Duodenal mucosa (tissue), 2 donors: ENCODE results near the gene LEKR1.
"Not testable (repeated sequence)": the region's sequence is repeated elsewhere in the genome, so short reads cannot be mapped to it uniquely, and the experiment has no call there.

Experiments
- H3K27ac ChIP-seq: one replicate; pipeline ENCODE4 v1.7.0; 2013; ENCODE audit warnings: low read depth, low read length
- H3K27me3 ChIP-seq, 2 donors: one replicate each; pipeline ENCODE4 v1.7.0; 2013; ENCODE audit warnings: low read length in 2 of 2, control low read depth in 1 of 2; ENCODE audit not compliant: insufficient read depth in 2 of 2, control insufficient read depth in 1 of 2
- H3K36me3 ChIP-seq, 2 donors: one replicate each; pipeline ENCODE4 v1.7.0; 2013; ENCODE audit warnings: low read length in 2 of 2, control low read depth in 1 of 2; ENCODE audit not compliant: insufficient read depth in 2 of 2, control insufficient read depth in 1 of 2
- H3K4me1 ChIP-seq, 2 donors: one replicate each; pipeline ENCODE4 v1.7.0; 2013; ENCODE audit warnings: low read length in 2 of 2, control low read depth in 1 of 2; ENCODE audit not compliant: insufficient read depth in 2 of 2, control insufficient read depth in 1 of 2
- H3K4me3 ChIP-seq, 2 donors: one replicate each; pipeline ENCODE4 v1.7.0; 2013; ENCODE audit warnings: low read length in 2 of 2, low read depth in 1 of 2
- H3K9ac ChIP-seq, 2 donors: one replicate each; pipeline ENCODE4 v1.7.0; 2013; ENCODE audit warnings: low read length in 2 of 2, low read depth in 1 of 2
- H3K9me3 ChIP-seq, 2 donors: one replicate each; pipeline ENCODE4 v1.7.0; 2013; ENCODE audit warnings: low read length in 2 of 2, control low read depth in 1 of 2; ENCODE audit not compliant: control insufficient read depth in 1 of 2

LEKR1 gene

DNA sequence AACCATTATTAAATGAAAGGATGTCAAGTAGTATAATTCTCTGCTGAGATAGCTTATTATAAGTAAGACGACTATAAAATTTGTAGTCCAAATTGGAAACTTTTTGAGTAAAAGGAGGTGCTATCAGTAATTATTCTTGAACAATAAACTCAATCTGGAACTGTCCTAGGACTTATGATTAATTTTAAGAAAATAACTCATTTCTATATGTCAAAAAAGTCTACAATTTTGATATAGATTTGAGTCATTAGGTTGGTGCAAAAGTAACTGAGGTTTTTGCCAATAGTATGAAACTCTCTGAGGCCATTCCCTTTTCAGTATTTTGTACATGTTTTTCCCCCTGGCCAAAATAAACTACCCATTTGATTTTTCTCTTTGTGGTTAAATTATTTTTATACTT, 41.0 kb downstream of the LEKR1 start:
- no peaks in the 10 kb centered on the region for H3K9me3 ChIP-seq
- no peak overlapping the region for H3K27ac ChIP-seq
- H3K36me3 ChIP-seq: no peaks in the 10 kb centered on the region
- no peak overlapping the region for H3K4me3 ChIP-seq
- H3K27me3 ChIP-seq: no peaks in the 10 kb centered on the region
- H3K9ac ChIP-seq: no peak overlapping the region
- H3K4me1 ChIP-seq: no peaks in the 10 kb centered on the region

DNA sequence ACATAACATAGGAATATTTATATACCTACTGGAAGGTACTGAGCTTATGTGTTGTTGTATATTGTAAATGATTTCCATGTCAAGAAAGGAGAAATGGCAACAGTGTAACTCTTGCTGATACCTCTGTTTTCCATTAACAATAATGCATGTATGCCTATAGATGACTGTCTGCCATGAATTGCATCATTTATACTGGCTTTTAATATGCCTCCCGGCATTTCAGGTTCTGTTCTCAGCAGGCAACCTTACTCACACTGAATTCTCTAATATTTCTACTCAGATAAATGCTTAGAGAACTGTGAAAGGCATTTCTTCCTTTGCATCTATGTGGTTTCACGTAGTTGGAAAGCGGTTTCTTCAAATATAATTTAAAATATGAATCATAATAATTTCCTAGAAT, 41.8 kb downstream of the LEKR1 start:
- Histone ChIP-seq H3K9ac (no peak overlapping the region), H3K27ac (no peak overlapping the region), H3K4me3 (no peak overlapping the region), H3K4me1 (no peaks in the 10 kb centered on the region), H3K36me3 (no peaks in the 10 kb centered on the region), H3K27me3 (no peaks in the 10 kb centered on the region), H3K9me3 (no peaks in the 10 kb centered on the region)

- H3K9ac ChIP-seq: no peak overlapping the region
- H3K9me3 ChIP-seq: peaks cover 6 to 7% of the 10 kb centered on the region in 2 donors
- no peaks in the 10 kb centered on the region for H3K4me1 ChIP-seq
Observed at GRCh38 chr3:156873906-156874305, 47.8 kb downstream of the LEKR1 start.

GRCh38 chr3:156879491-156879890, 53.3 kb downstream of the LEKR1 start:
- H3K4me3 ChIP-seq, H3K9ac ChIP-seq, H3K27me3 ChIP-seq, H3K4me1 ChIP-seq, H3K27ac ChIP-seq, H3K36me3 ChIP-seq: not testable (repeated sequence)
- H3K9me3 ChIP-seq: peaks cover 9 to 14% of the 10 kb centered on the region in 2 donors

More at GRCh38 chr3:156873906-156874305, 47.8 kb downstream of the LEKR1 start:
- H3K27me3 ChIP-seq: no peaks in the 10 kb centered on the region
- H3K27ac ChIP-seq: no peak overlapping the region
- no peak overlapping the region for H3K4me3 ChIP-seq
- H3K36me3 ChIP-seq: no peaks in the 10 kb centered on the region

GRCh38 chr3:156885761-156886160, 59.6 kb downstream of the LEKR1 start:
- Histone ChIP-seq H3K4me1 (no peaks in the 10 kb centered on the region), H3K27ac (no peak overlapping the region), H3K27me3 (no peaks in the 10 kb centered on the region), H3K4me3 (no peak overlapping the region), H3K9ac (no peak overlapping the region), H3K9me3 (no peaks in the 10 kb centered on the region), H3K36me3 (no peaks in the 10 kb centered on the region)

DNA sequence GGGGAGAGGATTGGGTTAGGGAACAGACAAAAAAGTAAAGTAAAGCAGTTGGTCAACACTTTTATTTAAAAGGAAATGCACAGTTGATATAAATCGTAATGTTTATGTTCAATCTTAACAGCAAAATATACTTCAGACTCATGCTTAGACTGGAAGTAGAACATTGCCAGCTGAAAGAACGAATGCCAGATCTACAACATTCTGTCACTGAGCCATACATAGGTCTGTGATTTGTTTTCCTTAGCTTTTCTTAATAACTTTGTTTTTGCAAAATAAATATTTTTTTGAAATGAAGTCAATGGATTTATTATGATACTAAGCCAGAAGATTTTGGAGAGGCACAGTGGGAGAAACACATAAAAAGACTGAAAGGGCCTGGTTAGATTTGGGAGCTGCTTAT, 62.0 kb downstream of the LEKR1 start:
- Histone ChIP-seq H3K9ac (no peak overlapping the region), H3K27me3 (no peaks in the 10 kb centered on the region), H3K36me3 (no peaks in the 10 kb centered on the region), H3K4me3 (no peak overlapping the region), H3K27ac (no peak overlapping the region), H3K4me1 (no peaks in the 10 kb centered on the region), H3K9me3 (no peaks in the 10 kb centered on the region)

DNA sequence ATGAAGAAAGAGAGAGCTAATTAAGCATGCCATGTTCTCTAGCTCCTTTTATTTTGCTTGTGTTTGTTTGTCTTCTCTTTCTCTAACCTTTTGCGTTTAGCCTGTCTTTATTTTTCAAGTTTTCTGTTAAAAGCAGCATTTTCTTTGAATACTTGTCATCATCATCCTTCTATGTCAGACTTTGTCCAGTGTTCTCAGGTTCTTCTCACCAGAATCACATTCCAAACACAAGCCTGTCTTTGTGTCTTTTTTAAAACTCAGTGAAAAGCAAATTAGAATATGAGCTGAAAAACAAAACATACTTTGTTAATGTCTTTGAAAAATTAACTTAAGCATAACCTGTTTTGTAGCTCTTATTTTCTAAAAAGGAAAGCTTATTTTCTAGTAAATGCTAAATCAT, 62.4 kb downstream of the LEKR1 start:
- H3K9ac ChIP-seq: no peak overlapping the region
- H3K36me3 ChIP-seq: no peaks in the 10 kb centered on the region
- H3K27me3 ChIP-seq: no peaks in the 10 kb centered on the region
- H3K9me3 ChIP-seq: no peaks in the 10 kb centered on the region
- H3K4me3 ChIP-seq: no peak overlapping the region
- no peaks in the 10 kb centered on the region for H3K4me1 ChIP-seq
- H3K27ac ChIP-seq: no peak overlapping the region

DNA sequence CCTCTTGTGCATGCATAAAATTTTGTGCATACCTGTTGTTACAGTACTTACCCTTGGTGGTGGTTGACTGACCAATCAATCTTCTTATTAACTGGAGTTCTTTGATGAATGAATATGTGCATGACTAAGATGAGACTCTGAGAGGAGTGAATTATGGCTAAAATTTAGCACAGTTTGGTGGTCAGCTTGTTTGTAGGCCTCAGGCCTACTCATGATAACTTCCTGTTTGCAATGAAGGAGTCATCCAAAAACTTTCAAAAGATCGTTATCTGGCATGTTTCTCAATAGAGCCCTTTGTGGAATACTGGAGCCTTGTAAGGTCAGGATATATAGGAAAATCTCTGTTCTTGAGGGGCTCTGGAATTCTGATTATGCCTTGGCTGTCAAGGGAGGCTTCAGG, 66.5 kb downstream of the LEKR1 start:
- Histone ChIP-seq H3K4me3 (no peak overlapping the region), H3K27me3 (no peaks in the 10 kb centered on the region), H3K27ac (no peak overlapping the region), H3K4me1 (no peaks in the 10 kb centered on the region), H3K9me3 (no peaks in the 10 kb centered on the region), H3K36me3 (no peaks in the 10 kb centered on the region), H3K9ac (no peak overlapping the region)

- not testable (repeated sequence) for H3K27me3 ChIP-seq, H3K27ac ChIP-seq, H3K4me3 ChIP-seq, H3K9ac ChIP-seq, H3K9me3 ChIP-seq, H3K4me1 ChIP-seq, H3K36me3 ChIP-seq
Observed at GRCh38 chr3:156895374-156895773, 69.2 kb downstream of the LEKR1 start.

DNA sequence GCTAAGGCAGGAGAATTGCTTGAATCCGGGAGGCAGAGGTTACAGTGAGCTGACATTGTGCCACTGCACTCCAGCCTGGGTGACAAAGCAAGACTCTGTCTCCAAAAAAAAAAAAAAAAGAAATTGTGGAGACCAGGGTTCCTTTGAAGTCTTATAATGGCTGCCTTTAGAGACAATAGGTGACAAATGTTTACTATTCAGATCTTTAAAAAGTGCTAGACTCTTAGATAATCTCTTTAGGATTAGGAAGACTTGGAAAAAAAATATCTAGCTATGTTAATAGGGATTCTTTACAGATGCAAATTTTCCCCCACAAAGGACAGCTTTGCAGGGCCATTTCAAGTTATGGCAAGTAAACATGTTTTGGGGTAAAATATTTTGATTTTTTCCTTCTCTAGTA, 71.7 kb downstream of the LEKR1 start:
- not testable (repeated sequence) for H3K27me3 ChIP-seq, H3K4me1 ChIP-seq, H3K36me3 ChIP-seq, H3K9ac ChIP-seq, H3K4me3 ChIP-seq, H3K27ac ChIP-seq, H3K9me3 ChIP-seq

DNA sequence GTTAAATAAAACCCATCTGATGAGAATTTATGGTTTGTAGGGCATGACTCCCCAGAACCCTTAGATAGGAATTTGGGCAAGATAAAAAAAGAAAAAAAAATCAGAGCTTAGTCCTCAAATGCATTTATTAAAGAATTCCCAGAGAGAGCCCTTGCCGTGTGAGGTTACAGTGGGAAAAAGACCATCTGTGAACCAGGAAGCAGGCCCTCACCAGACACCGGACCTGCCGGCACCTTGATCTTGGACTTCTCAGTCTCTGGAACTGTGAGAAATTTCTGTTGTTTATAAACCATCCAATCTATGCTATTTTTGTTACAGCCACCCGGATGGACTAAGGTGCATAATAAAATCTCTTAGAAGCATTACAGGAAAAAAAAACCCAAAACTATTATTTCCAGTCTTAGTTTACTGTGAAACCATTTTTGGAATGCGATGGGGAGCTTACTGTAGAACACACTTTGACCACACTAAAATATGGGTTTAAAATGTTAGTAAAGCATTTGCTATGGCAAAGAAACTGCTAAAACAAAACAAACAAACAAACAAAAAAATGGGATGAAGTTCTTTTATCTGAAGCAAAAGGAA, 72.2 kb downstream of the LEKR1 start:
- no peaks in the 10 kb centered on the region for H3K27me3 ChIP-seq
- no peak overlapping the region for H3K9ac ChIP-seq
- no peaks in the 10 kb centered on the region for H3K4me1 ChIP-seq
- no peaks in the 10 kb centered on the region for H3K9me3 ChIP-seq
- no peaks in the 10 kb centered on the region for H3K36me3 ChIP-seq
- no peak overlapping the region for H3K27ac ChIP-seq
- no peak overlapping the region for H3K4me3 ChIP-seq
